GM12891 (cell line): ENCODE data around the gene TBX19.

Experiments
- POLR2A ChIP-seq: IDR thresholded peaks from 2 replicates; pipeline ENCODE4 v1.6.1; 2011; ENCODE audit warnings: low read depth, low read length, control low read depth
- TAF1 ChIP-seq: IDR thresholded peaks from 2 replicates; pipeline ENCODE4 v1.6.1; 2011; ENCODE audit warnings: low read depth, low read length, control low read depth

- TF ChIP-seq POLR2A (no peak), TAF1 (no peak)
Measured at GRCh38 chr1:168347630-168348029, 67.0 kb downstream of the TBX19 start.
